ENCODE measurements around the gene FAM83D.

GRCh38 chr20:38918172-38918571, 8.0 kb upstream of the FAM83D start:
- TF ChIP-seq, protein P1, sequence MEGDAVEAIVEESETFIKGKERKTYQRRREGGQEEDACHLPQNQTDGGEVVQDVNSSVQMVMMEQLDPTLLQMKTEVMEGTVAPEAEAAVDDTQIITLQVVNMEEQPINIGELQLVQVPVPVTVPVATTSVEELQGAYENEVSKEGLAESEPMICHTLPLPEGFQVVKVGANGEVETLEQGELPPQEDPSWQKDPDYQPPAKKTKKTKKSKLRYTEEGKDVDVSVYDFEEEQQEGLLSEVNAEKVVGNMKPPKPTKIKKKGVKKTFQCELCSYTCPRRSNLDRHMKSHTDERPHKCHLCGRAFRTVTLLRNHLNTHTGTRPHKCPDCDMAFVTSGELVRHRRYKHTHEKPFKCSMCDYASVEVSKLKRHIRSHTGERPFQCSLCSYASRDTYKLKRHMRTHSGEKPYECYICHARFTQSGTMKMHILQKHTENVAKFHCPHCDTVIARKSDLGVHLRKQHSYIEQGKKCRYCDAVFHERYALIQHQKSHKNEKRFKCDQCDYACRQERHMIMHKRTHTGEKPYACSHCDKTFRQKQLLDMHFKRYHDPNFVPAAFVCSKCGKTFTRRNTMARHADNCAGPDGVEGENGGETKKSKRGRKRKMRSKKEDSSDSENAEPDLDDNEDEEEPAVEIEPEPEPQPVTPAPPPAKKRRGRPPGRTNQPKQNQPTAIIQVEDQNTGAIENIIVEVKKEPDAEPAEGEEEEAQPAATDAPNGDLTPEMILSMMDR (IDR thresholded peaks at IDR 0.05), result no peak
- no peak for TF ChIP-seq POLR2A (IDR thresholded peaks at IDR 0.05; ENCODE audit: low read depth)
- no peak for TF ChIP-seq EP300 (IDR thresholded peaks at IDR 0.05)
- no peak for TF ChIP-seq POLR2AphosphoS5 (IDR thresholded peaks at IDR 0.05)

Data from esophagus muscularis mucosa (tissue), 4 donors.